Measurements from ENCODE around the gene ANKLE1.

ANKLE1 gene

GRCh38 chr19:17249887-17250548, 31.7 kb upstream of the ANKLE1 start:
- no peaks in the 10 kb centered on the region for H3K27me3 ChIP-seq (replicated peaks in 2 of 5; ENCODE audit: control insufficient read depth in 4 of 5, insufficient read depth in 5 of 5, low read length in 4 of 5)
- H3K36me3 ChIP-seq (ENCODE audit: control insufficient read depth in 4 of 4, insufficient read depth in 4 of 4, low read length in 3 of 4), result no peaks in the 10 kb centered on the region
- H3K4me3 ChIP-seq (ENCODE audit: control insufficient read depth in 1 of 7, extremely low read depth in 1 of 7, insufficient read depth in 4 of 7, low read depth in 2 of 7, low read length in 6 of 7), result no peak overlapping the region
- H3K9me3 ChIP-seq (ENCODE audit: control extremely low read depth in 1 of 5, control insufficient read depth in 4 of 5, insufficient read depth in 2 of 5, low read depth in 1 of 5, low read length in 4 of 5), result no peaks in the 10 kb centered on the region
- WGBS (ENCODE audit: insufficient coverage), result 92% methylated on average over 13 of the region's 15 CpGs
- peaks cover 0 to 13% (median 11%) of the 10 kb centered on the region in 4 experiments for H3K4me1 ChIP-seq (ENCODE audit: control extremely low read depth in 1 of 4, control insufficient read depth in 4 of 4, insufficient read depth in 4 of 4, low read length in 3 of 4)
- DNase-seq, result no peak
- no peak overlapping the region for H3K27ac ChIP-seq (ENCODE audit: insufficient read depth in 1 of 2, low read depth in 1 of 2, low read length in 2 of 2, poor library complexity in 1 of 2, severe bottlenecking in 2 of 2)
- CTCF ChIA-PET, result interaction anchor here (1.6 to 2.3 kb wide), 3 partner anchors 8 to 31 kb away, joined by 4 to 12 read pairs (median 4); partner anchors contain the start of gene ANKLE1
- POLR2A ChIA-PET, result interaction anchor here (0.5 to 0.6 kb wide), 2 partner anchors 12 to 772 kb away, joined by 3 read pairs; no protein-coding TSS in a partner anchor

DNA sequence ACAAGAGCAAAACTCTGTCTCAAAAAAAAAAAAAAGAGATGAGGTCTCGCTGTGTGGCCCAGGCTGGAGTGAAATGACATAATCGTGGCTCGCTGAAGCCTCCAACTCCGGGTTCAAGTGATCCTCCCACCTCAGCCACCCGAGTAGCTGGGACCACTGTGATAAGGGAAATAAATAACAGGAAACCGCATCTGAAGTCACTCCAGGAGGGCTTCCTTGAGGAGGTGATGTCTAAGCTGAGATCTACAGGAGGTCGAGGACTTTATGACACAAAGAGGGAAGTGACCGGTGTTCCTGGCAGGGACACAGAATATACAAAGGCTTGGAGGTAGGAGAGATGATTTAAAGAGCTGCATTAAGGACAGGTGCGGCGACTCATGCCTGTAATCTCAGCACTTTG, 27.1 kb upstream of the ANKLE1 start:
- no peaks in the 10 kb centered on the region for H3K36me3 ChIP-seq (ENCODE audit: control insufficient read depth in 4 of 4, insufficient read depth in 4 of 4, low read length in 3 of 4)
- H3K9me3 ChIP-seq (ENCODE audit: control extremely low read depth in 1 of 5, control insufficient read depth in 4 of 5, insufficient read depth in 2 of 5, low read depth in 1 of 5, low read length in 4 of 5), result peaks cover 0 to 10% (median 8%) of the 10 kb centered on the region in 5 experiments
- H3K4me1 ChIP-seq (ENCODE audit: control extremely low read depth in 1 of 4, control insufficient read depth in 4 of 4, insufficient read depth in 4 of 4, low read length in 3 of 4), result no peaks in the 10 kb centered on the region
- 85% methylated on average over 8 of the region's 10 CpGs for WGBS (ENCODE audit: insufficient coverage)
- DNase-seq, result no peak
- ChIA-PET CTCF (interaction anchor here (0.8 to 14.3 kb wide), 2 partner anchors 8 to 31 kb away, joined by 3 to 183 read pairs; partner anchors contain the start of gene ANKLE1), POLR2A (no interaction called here)
- H3K27ac ChIP-seq (ENCODE audit: insufficient read depth in 1 of 2, low read depth in 1 of 2, low read length in 2 of 2, poor library complexity in 1 of 2, severe bottlenecking in 2 of 2), result no peak overlapping the region
- no peak overlapping the region for H3K4me3 ChIP-seq (ENCODE audit: control insufficient read depth in 1 of 7, extremely low read depth in 1 of 7, insufficient read depth in 4 of 7, low read depth in 2 of 7, low read length in 6 of 7)
- no peaks in the 10 kb centered on the region for H3K27me3 ChIP-seq (replicated peaks in 2 of 5; ENCODE audit: control insufficient read depth in 4 of 5, insufficient read depth in 5 of 5, low read length in 4 of 5)

DNA sequence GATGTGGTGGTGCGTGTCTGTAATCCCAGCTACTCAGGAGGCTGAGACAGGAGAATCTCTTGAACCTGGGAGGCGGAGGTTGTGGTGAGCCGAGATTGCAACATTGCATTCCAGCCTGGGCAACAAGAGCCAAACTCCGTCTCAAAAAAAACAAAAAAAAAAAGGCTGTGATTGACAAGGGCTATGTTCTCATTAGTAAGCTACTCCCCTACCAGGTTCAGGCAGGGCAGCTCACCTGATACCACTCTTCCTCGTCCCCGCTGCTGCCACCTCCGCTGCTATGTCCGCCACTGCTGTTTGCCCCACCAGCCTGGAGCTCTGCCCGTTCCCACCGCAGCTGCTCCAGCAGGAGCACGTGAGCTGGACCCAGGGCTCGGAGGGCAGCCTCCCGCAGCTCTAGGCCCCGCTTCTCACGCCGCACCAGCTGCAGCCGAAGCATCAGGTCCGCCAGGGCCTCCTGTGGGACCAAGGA, 26.5 kb upstream of the ANKLE1 start:
- Histone ChIP-seq H3K27me3 (replicated peaks in 2 of 5; ENCODE audit: control insufficient read depth in 4 of 5, insufficient read depth in 5 of 5, low read length in 4 of 5) (no peaks in the 10 kb centered on the region), H3K4me3 (ENCODE audit: control insufficient read depth in 1 of 7, extremely low read depth in 1 of 7, insufficient read depth in 4 of 7, low read depth in 2 of 7, low read length in 6 of 7) (no peak overlapping the region), H3K4me1 (ENCODE audit: control extremely low read depth in 1 of 4, control insufficient read depth in 4 of 4, insufficient read depth in 4 of 4, low read length in 3 of 4) (no peaks in the 10 kb centered on the region), H3K27ac (ENCODE audit: insufficient read depth in 1 of 2, low read depth in 1 of 2, low read length in 2 of 2, poor library complexity in 1 of 2, severe bottlenecking in 2 of 2) (no peak overlapping the region), H3K9me3 (ENCODE audit: control extremely low read depth in 1 of 5, control insufficient read depth in 4 of 5, insufficient read depth in 2 of 5, low read depth in 1 of 5, low read length in 4 of 5) (peaks cover 0 to 16% (median 12%) of the 10 kb centered on the region in 5 experiments), H3K36me3 (ENCODE audit: control insufficient read depth in 4 of 4, insufficient read depth in 4 of 4, low read length in 3 of 4) (no peaks in the 10 kb centered on the region)
- CTCF ChIA-PET, result interaction anchor here (0.8 to 14.3 kb wide), 3 partner anchors 8 to 30 kb away, joined by 3 to 183 read pairs (median 7); partner anchors contain the start of genes ANKLE1 and USHBP1
- DNase-seq, result no peak
- WGBS (ENCODE audit: insufficient coverage), result 90% methylated on average over 14 of the region's 18 CpGs
- POLR2A ChIA-PET, result interaction anchor here (0.6 kb wide), 1 partner anchor 37 kb away, joined by 3 read pairs; no protein-coding TSS in a partner anchor

DNA sequence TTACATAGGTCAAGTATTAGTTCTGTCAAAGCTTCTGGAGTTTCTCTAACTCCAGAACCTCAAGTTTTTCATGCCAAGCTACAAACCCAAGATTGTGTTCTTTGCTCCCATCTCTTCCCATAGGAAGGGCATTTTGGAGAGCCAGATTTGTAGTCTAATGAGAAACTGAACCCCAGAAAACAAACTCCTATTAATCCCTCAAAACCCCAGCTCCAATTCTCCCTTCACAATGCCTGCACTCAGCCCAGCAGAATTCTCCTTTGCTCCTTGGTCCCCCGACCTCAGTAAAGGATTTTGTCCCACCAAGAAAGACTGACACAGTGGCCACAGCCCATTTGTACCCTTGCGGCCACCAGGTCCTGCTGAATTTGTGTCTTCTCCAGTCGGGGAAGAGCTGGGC, 25.6 kb upstream of the ANKLE1 start:
- Histone ChIP-seq H3K9me3 (ENCODE audit: control extremely low read depth in 1 of 5, control insufficient read depth in 4 of 5, insufficient read depth in 2 of 5, low read depth in 1 of 5, low read length in 4 of 5) (peaks cover 0 to 20% (median 12%) of the 10 kb centered on the region in 5 experiments), H3K27me3 (replicated peaks in 2 of 5; ENCODE audit: control insufficient read depth in 4 of 5, insufficient read depth in 5 of 5, low read length in 4 of 5) (no peaks in the 10 kb centered on the region), H3K4me1 (ENCODE audit: control extremely low read depth in 1 of 4, control insufficient read depth in 4 of 4, insufficient read depth in 4 of 4, low read length in 3 of 4) (peaks cover 0 to 2% (median 0%) of the 10 kb centered on the region in 4 experiments), H3K4me3 (ENCODE audit: control insufficient read depth in 1 of 7, extremely low read depth in 1 of 7, insufficient read depth in 4 of 7, low read depth in 2 of 7, low read length in 6 of 7) (no peak overlapping the region), H3K27ac (ENCODE audit: insufficient read depth in 1 of 2, low read depth in 1 of 2, low read length in 2 of 2, poor library complexity in 1 of 2, severe bottlenecking in 2 of 2) (no peak overlapping the region), H3K36me3 (ENCODE audit: control insufficient read depth in 4 of 4, insufficient read depth in 4 of 4, low read length in 3 of 4) (no peaks in the 10 kb centered on the region)
- ChIA-PET POLR2A (interaction anchor here (0.6 kb wide), 1 partner anchor 149 kb away, joined by 3 read pairs; the partner anchor contains the start of gene BST2), CTCF (interaction anchor here (1.8 to 14.3 kb wide), 2 partner anchors 8 to 29 kb away, joined by 7 to 183 read pairs; partner anchors contain the start of genes ANKLE1 and USHBP1)
- WGBS (ENCODE audit: insufficient coverage), result 90% methylated on average over 3 of the region's 3 CpGs
- DNase-seq, result no peak

DNA sequence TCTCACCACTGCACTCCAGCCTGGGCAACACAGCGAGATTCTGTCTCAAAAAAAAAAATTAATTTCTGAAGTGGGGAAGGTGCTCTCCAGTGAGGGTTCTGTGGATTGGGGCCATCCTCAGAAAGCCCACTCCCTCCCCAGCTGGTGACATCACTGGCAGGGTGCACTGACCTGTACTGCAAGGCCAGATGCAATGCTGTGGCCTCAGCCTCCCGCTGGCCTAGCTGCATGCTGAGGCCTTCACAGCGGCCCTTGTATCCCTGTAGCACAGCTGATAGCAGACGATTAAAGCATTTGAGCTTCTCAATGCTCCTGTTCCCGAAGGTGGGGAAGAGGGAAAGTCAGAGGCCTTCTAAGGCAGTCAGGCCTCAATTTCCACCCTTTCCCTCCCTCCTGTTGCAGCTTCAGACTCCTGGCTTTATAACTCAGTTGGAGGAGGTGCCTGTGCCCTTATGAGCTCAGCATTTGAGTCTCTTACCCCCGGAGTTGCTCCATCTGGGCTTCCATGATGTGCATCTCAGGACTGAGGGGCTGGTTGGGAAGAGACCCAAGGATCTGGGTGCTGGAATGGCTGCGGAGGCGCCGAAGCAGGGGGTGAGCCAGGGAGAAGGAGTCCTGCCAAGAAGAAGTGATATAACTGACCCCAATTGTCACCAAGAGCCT, 22.5 kb upstream of the ANKLE1 start:
- Histone ChIP-seq H3K27ac (ENCODE audit: insufficient read depth in 1 of 2, low read depth in 1 of 2, low read length in 2 of 2, poor library complexity in 1 of 2, severe bottlenecking in 2 of 2) (no peak overlapping the region), H3K4me1 (ENCODE audit: control extremely low read depth in 1 of 4, control insufficient read depth in 4 of 4, insufficient read depth in 4 of 4, low read length in 3 of 4) (peaks cover 0 to 2% (median 0%) of the 10 kb centered on the region in 4 experiments), H3K27me3 (replicated peaks in 2 of 5; ENCODE audit: control insufficient read depth in 4 of 5, insufficient read depth in 5 of 5, low read length in 4 of 5) (no peaks in the 10 kb centered on the region), H3K4me3 (ENCODE audit: control insufficient read depth in 1 of 7, extremely low read depth in 1 of 7, insufficient read depth in 4 of 7, low read depth in 2 of 7, low read length in 6 of 7) (no peak overlapping the region), H3K36me3 (ENCODE audit: control insufficient read depth in 4 of 4, insufficient read depth in 4 of 4, low read length in 3 of 4) (no peaks in the 10 kb centered on the region), H3K9me3 (ENCODE audit: control extremely low read depth in 1 of 5, control insufficient read depth in 4 of 5, insufficient read depth in 2 of 5, low read depth in 1 of 5, low read length in 4 of 5) (peaks cover 0 to 20% (median 12%) of the 10 kb centered on the region in 5 experiments)
- 96% methylated on average over 9 of the region's 9 CpGs for WGBS (ENCODE audit: insufficient coverage)
- ChIA-PET CTCF (interaction anchor here (0.7 to 14.3 kb wide), 8 partner anchors 8 to 150 kb away, joined by 3 to 183 read pairs (median 6); partner anchors contain the start of gene ANKLE1), POLR2A (no interaction called here)
- peak in 2 of 3 donors; percentile 54 to 60 for DNase-seq

DNA sequence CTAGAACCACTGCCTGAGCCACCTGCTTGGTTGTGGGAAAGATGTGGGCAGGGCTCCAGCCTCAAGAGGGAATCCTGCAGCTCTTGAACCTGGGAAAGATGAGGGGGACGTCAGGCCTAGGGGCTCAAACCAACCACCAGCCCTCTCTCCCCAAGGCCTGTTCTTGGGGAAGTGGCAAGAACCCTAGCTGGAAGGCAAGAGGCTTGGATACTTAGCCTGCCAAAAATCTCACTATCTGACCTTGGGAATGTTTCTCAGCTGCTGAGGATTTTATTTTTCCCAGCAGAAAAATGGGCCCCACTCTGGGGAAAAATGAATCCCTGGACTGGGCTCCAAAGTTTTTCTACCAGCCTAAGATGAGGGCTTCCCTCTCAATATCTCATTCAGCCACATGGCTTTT, 21.8 kb upstream of the ANKLE1 start:
- no peak overlapping the region for H3K4me3 ChIP-seq (ENCODE audit: control insufficient read depth in 1 of 7, extremely low read depth in 1 of 7, insufficient read depth in 4 of 7, low read depth in 2 of 7, low read length in 6 of 7)
- ChIA-PET CTCF (interaction anchor here (0.9 to 14.3 kb wide), 8 partner anchors 8 to 128 kb away, joined by 3 to 183 read pairs (median 6); partner anchors contain the start of gene ANKLE1), POLR2A (no interaction called here)
- no peak overlapping the region for H3K27ac ChIP-seq (ENCODE audit: insufficient read depth in 1 of 2, low read depth in 1 of 2, low read length in 2 of 2, poor library complexity in 1 of 2, severe bottlenecking in 2 of 2)
- H3K4me1 ChIP-seq (ENCODE audit: control extremely low read depth in 1 of 4, control insufficient read depth in 4 of 4, insufficient read depth in 4 of 4, low read length in 3 of 4), result peaks cover 0 to 8% (median 4%) of the 10 kb centered on the region in 4 experiments
- peaks cover 0 to 20% (median 12%) of the 10 kb centered on the region in 5 experiments for H3K9me3 ChIP-seq (ENCODE audit: control extremely low read depth in 1 of 5, control insufficient read depth in 4 of 5, insufficient read depth in 2 of 5, low read depth in 1 of 5, low read length in 4 of 5)
- 67% methylated on average over 1 of the region's 1 CpG for WGBS (ENCODE audit: insufficient coverage)
- no peaks in the 10 kb centered on the region for H3K27me3 ChIP-seq (replicated peaks in 2 of 5; ENCODE audit: control insufficient read depth in 4 of 5, insufficient read depth in 5 of 5, low read length in 4 of 5)
- H3K36me3 ChIP-seq (ENCODE audit: control insufficient read depth in 4 of 4, insufficient read depth in 4 of 4, low read length in 3 of 4), result no peaks in the 10 kb centered on the region
- DNase-seq, result no peak

Measured in common myeloid progenitor, CD34-positive (primary cell).